IPS-NIHi7 (cell line): ENCODE results near the gene B3GAT1.

ENCODE experiments used
- DNase-seq: peaks from one replicate; pipeline ENCODE4 v3.0.0; 2012; ENCODE audit warnings: mixed read lengths; ENCODE audit errors: extremely low spot score

B3GAT1 gene

DNA sequence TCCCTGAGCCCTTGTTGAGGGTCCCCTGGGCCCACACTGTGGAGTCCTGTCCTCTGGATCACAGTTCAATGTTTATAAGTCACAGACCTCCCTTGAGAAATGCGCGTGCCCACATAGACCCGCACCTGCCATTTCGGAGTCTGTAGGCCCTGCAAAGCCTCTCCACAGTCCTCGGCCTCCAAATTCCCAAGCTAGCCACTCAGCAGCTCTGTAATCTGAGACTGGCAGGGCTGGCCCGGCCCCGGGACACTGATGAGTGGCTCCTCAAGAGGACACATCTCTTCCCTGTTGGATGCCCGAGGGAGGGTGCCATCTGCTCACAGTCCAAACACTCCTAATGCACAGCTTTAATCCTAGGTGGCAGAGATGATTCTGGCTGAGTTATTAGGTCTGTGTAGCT, 39.1 kb downstream of the B3GAT1 start:
- DNase-seq: no peak

DNA sequence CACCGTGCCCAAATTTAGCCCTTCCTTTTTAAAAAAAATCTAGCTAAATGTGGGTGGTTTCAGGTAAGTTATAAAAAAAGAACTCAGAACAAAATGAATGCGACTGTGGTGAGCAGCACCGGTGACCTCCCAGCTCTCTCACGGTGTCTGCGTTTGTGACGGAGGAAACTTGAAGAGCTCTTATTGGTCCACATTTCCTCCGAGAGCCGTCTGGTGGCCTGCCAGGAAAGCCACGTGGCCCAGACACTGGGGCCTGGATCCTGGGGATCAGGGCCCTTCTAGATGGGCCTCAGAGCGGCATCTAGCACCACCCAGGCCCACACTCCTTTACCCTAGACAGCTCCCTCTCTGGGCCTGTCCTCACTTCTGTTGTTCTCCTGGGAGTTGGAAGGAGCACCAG, 39.5 kb downstream of the B3GAT1 start:
- no peak for DNase-seq

DNA sequence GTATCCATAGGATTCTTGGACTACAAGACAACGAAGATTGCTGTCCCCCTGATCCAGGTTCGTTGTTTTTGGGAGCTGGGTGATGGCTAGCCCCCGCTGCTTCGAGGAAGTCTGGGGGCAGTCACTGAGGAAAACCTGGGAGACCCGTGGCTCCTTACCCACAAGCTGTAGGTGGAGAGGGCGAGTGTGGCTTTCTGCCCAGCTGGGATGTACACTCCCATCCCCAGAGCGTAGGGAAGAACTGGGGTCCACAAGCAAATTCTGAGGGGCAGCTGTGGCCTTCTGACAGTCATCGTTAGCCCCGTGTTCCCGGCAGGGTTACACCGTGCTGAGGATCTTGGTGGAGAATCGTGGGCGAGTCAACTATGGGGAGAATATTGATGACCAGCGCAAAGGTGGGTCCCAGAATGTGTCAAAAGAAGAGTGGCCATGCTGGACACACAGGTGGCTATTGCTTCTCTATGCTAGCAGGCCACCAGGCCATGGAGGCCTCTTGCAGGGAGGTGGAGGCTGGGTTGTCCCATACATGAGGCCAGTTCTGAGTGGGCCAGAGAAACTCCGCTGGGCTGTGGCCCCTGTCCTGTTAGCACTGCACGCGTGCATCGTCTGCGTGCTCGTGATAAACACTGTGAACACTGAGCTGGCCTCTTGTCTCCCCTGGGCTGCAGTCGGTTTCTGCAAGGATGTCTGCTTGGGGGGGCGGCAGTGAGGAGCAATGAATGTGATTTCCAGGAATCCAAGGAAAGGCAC, 40.4 kb downstream of the B3GAT1 start:
- DNase-seq: no peak

DNA sequence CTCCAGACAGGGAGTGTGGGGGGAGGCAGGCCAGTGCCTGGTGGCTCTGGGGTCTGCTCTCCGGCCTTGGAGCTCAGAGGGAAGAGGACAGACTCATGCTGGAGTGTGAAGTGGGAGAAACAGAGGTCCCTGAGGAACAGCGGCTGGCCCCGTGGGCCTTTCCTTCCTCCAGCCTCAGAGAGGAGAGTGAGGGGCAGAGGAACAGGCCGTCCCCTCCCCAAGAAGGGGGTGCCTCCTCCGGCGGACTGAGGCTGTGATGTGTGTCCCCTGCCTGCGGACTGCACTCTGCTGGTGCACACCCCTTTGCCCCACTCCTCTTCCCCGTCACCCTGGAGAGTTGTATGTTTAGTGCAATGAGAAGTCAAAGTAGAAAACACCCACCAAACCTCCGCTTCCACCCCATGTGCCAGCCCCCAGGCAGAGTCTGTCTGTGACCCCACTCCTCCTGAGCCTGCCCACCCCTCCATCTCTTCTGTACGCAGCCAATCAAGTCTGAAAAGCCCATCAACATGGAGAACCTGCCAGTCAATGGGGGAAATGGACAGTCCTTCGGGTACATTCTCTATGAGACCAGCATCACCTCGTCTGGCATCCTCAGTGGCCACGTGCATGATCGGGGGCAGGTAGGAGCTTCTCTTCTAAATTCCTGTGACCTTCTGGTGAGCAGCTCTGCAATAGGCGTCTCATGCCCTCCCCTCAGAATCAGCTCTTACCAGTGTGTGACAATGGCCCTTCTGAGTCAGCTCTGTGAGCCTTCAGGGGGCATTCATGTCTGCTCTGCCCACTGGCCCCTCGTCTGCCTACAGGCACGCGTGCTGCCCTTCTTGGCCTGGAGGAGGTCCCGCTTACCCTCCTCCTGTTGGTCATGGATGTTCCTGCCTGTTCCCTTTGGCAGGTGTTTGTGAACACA, 41.3 kb downstream of the B3GAT1 start:
- no peak for DNase-seq

DNA sequence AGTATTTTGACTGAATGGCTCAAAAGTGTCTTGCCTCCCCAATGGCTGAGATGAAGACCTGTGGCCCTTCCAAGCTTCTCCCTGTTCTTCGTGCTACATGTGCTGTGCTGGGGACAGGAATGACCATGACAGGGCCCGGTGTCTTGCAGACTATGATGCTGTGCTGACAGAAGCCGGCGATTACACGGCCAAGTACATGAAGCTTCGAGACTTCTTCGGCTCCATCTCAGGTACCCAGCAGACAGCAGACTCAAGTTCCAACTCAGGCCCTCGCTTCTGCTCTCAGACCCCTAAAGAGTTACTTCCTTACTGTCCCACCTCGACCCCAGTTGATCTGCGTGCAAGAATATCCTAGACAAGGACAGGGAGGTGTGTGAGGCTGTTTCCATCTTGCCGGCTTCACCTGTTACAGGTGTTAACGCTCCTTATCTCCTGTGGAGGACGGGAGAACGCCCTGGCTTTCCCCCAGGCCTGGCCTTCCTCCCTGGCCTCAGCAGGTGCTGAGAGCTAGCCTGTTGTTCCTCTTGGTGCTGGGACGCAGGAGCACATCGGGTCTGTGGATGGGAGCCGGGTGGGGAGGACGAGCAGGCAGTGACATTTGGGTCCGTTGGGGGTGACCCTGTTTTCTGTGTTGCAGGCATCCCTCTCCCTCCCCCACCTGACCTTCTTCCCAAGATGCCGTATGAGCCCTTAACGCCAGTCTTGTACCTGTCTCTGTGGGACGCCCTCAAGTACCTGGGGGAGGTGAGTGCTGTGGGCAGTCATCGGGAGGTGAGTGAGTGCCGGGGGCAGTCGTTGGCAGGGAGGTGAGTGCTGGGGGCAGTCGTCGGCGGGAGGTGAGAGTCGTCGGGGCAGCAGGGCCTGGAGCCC, 42.2 kb downstream of the B3GAT1 start:
- no peak for DNase-seq

DNA sequence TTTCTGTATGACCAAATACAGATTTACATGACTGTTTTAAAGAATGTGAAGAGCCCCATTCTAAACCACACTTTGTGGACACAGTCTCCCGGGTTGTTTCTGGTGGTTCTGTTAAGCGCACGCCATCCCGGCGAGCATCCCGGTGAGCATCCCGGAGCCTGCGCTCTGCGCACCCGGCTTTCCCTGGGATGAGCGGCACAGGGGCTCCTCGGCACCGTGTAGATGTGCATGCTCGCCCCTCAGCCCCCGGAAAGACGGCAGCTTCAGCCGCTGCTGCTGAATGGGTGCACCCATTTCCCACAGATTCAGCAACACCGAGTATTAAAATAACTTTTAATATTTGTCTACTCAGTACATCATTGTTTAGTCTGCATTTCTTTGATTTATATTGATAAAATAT, 44.3 kb downstream of the B3GAT1 start:
- no peak for DNase-seq

DNA sequence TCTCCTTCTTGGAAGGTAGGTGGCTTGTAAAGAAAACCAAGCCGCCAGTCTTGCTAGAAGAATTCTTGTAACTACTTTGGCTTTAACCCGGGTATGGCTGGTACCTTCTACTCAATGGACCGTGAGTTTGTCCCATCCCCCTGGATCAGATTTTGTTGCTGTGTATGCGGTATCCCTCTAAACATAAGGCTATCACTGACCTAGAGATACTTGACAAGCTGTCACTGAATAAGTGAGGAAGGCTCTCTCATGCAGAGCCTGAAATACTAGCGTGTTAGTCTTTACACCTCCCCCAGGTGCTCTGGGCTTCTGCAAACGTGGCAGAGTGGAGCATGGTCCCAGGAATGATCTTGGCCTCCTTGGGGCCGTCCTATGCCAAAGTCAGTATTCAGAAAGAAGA, 45.8 kb downstream of the B3GAT1 start:
- no peak for DNase-seq

DNA sequence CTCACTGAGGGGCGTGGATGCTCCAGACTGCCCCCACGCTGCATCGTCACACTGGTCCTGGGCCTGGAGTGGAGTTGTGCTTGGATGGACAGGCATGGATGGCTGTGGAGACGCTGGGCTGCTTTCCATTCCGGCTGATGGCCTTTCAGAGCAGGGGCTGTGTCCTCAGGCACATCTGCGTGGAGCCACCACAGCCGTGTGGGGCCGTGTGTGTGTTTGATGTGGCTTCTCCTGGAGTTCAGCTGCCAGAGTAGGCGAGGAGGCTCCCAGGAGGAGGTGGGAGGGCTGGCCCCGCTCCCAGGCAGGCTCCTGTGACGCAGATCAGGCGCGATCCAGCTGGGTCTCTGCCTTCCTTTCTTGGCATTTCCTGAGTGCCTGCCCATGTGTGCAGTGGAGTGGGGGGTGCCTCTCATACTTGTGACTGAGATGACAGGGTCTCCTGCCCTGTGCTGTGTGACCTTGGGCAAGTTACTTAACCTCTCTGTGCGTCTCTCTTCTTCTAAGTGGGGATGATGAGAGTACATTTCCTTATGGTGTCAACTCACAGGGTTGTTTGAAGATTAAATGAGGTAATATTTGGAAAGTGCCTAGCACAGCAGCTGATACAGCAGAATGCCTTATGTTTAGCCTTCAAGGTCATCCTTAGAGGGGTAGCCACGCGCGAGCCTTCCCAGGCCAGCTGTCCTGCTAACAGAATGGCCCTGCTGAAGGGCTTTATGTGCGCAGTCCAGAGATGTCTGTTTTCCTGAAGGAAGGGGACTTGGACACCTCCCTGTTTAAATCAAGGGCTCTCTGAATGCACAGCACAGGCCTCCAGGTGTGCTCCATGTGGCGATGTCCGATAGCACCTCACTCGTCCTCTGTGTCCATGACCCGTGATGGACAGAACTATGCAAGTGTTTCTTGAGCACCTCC, 46.8 kb downstream of the B3GAT1 start:
- DNase-seq: no peak

DNA sequence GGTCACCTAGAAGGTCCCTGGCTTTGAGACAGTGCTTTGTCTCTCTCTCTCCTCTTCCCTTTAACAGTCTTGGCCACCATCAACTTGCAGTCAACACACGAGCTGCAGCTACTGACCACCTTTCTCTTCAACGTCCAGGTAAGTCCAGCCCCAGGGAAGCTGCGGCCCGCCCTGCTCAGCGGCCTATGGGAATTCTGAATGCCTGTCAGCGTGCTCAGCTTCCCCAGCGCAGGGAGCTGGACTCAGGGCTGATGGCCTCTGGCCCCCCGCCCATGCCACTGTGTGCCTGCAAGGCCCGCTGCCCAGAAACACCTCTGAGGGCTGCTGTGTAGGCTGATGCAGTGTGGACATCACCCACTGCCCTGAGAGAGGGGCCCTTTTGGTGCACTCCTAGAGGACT, 47.8 kb downstream of the B3GAT1 start:
- DNase-seq: no peak

DNA sequence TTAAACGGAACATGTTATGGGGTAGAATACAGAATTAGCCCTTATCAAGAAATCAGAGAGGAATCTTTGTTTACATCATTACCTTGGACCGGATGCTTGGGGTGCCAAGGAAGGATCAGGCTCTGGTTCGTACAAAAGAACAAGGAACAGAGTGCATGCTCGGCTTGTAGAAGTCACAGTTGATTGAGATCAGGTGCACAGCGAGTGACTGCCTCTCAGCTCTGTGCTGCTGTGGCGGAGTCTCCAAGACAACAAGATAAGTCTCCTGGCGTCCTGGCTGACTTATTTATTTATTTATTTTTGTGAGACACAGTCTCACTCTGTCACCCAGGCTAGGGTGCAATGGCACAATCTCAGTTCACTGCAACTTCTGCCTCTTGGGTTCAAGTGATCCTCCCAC, 48.5 kb downstream of the B3GAT1 start:
- DNase-seq: no peak

DNA sequence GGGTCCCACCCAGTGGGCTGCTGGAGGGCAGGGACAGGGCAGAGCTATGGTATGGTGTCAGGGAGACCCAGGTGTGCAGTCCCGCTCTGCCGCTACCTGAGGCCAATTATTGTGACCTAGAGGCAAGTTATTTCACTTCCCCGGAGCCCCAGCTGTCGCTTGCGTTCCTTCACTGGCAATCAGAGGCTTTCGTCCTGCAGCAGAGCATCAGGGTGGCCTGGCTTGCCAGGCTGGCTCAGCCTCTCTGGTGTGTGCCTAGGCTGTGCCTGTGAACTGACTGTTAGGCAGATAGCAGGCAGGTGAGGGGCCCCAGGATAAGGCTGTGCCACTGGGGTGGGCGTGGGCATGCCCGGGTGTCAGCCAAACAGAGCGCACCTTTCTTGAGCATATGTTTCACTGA, 48.9 kb downstream of the B3GAT1 start:
- DNase-seq: no peak

DNA sequence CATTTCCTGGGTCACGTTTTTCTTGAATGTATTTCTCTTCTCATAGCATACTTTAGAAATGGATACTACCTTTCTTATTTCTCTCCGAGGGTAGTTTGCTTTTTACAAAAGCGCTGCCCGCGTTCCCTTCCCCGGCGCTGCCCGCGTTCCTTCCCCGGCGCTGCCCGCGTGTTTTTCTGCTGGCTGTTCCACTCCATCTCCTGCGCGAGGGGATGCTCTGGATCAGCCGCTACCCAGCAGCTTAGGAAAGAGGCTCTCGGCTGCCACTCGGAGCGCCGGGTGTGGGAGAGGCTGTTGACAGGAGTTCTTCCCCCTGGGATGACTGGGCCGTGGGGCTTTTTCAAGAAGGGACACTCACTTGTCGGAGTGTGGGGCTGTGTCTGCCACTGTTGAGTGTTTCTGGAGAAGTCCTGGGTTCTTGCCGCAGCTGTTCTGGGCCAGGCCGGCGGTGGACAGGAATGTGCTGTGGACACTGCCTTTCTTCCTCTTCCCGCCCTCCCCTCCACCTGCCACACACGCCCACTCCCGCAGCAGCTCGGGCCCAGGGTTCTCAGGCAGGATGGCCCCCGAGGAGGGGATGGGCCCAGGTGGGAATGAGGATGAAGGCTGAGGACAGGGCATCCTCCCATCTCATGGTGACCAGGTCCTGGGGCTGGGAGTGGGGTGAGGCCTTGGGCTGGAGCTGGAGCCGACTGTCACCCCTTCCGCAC, 49.7 kb downstream of the B3GAT1 start:
- no peak for DNase-seq

DNA sequence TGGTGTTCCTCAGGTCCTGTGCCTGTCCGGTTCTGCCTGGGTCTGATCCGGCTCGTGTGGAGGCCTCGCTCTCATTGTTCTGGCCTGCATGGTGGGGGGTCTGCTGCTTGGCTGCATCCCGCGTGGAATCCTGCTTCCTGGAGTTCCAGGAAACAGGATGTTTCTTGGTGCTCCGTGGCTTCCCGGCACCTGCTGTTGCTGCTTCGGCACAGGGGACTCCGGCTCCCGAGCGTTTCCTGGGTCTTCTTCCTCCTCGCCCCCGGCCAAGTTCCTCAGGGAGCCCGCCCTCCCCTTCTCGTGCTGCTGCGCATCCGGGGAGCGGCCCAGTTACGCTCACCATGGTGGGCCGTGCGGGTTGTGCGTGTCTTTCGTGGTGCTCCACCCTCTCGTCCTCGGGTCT, 50.4 kb downstream of the B3GAT1 start:
- DNase-seq: no peak

DNA sequence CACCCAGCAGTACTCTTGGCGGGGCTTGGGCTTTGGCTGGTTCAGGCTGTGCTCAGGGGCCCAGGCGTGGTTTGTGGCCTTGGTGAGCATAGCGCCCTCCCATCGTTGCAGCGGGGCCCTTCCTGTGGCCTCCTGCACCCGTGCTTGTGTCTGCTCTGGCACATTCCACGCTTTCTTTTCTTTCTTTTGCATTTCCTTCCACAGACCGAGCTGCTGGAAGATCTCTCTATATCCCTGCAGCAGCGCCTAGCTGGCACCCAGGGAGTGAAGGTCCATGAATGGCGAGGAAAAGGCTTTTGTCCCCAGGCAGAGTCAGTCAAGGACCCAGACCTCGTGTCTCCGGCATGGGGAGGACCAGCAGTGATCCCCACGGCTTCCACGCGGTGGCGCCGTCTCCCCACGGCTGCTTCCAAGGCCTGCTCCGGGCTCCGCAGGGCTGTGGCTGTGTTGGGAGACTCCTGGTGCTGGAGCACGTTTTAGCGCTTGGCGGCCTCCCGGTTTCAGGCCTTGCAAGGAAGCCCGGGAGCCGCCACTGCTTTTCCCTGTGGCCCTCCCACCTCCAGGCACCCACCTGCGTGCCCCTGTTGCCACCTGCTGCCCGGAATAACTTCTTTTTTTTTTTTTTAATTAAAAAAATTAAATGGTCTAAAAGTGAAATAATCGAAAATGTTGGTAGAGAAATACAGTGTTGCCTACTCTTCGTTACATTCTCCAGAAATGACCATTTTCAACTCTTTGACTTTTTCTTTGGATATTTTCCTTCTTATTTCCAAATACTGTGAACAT, 51.8 kb downstream of the B3GAT1 start:
- peak; percentile 96 for DNase-seq

DNA sequence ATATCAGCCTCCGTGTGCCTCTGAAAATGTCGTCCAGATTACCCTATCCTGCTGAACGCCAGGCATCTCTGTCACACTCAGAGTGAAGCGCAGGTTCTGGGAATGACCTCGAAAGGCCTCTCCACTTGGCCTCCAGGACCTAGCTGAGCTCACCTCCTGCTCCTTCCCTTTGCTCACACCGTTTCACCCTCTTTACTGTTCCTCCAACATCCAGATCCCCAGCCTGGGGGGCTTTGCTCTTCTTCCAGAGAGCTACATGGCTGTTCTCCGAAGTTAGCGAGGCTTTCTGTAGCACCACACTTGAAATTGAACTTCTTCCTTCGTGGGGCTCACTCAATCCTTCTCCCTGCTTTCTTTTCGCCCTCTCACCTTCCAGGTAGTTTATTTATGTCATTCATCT, 52.4 kb downstream of the B3GAT1 start:
- no peak for DNase-seq

DNA sequence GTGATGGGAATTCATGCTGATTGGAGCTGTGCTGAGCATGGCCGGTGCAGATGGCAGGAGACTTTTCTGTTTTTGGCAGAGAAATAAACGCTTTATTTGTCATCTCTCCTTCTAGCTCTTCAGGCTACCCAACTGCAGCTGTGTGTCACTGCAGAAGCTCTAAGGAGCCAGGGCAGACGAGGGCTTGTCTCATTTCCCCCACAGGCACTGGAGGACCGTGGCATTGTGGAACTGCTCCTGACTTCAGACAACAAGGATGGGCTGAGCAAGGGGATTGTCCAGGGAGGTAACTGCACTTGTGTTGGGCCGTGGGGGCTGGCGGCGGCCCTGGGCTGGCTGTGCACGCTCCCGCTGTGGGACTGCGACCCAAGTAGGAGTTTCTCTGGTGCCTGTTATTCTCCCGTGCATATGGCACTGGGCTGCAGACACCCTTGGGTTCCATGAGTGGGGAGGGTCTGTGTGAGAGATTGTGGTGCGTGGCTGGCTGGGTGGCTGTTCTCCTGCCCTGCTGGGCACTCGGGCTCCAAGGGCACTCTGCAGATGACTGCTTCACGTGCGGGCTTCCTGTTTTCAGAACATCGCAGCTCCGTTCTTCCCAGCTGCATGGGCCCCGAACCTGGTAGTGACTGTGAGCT, 53.1 kb downstream of the B3GAT1 start:
- no peak for DNase-seq

DNA sequence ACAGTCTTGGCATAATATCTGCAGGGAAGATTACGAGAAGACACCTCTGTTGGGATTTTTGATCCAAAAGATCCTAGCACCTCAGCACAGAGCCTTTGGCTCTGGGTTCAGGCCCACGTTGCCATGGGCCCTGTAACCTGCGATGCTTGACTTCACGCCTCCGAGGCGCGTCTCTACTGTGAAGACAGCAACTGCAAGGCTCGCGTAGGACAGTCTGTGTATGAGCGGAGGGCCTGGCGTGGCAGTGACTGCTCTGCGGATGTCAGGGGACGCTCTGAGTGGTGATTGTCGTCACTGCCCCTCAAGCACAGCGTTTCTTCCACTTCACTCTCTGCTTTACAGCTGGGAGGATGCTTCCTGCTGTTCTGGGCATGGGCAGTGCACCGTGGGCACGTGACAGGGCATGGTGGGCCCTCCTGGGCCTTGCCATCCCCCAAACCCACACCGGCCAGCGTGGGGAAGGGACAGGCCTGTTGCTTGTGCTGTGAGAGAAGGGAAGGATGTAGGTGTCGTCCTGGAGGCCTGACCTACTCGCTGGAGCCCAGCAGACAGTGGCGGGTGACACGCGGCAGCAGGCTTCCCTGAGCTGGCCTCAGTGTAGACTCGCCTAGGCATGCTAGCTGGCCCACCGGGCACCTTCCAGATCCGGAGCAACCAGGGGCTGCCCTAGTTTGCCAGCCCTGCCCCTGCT, 53.7 kb downstream of the B3GAT1 start:
- DNase-seq: no peak

DNA sequence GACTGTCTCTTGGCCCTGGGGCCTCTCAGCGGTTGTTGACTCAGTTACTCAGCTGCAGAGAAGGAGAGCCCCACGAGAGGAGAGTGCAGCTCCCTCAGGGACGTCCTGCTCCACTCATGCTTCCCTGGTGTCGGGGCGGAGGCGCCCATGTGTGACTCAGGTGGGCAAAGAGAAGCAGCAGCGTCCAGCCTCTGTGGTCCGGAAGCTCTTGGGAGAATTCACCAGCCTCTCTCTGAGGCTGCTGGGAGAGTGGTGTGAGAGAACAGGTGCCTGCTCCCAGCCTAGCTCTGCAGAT, 54.5 kb downstream of the B3GAT1 start:
- no peak for DNase-seq
